Activated CD8-positive, alpha-beta memory T cell treated with anti-CD3 and anti-CD28 coated beads, Interleukin-2, amount 50 U/mL, for 24 hours (primary cell): ENCODE data around the gene STH.

Source experiments
- DNase-seq: peaks from one replicate; pipeline ENCODE4 v3.0.0-alpha.2; 2020; ENCODE audit errors: extremely low read depth

STH gene

GRCh38 chr17:46026166-46027047 lies 27.4 kb downstream of the STH start:
- no peak for DNase-seq

- DNase-seq: no peak
These were observed 28.3 kb downstream of the STH start for GRCh38 chr17:46027048-46027975.

- no peak for DNase-seq
These were observed 28.9 kb downstream of the STH start for GRCh38 chr17:46027976-46028325.

GRCh38 chr17:46028374-46028773 lies 29.3 kb downstream of the STH start:
- DNase-seq: no peak

- no peak for DNase-seq
These were observed 30.0 kb downstream of the STH start for GRCh38 chr17:46028981-46029565.

GRCh38 chr17:46029627-46030026 lies 30.6 kb downstream of the STH start:
- no peak for DNase-seq

- no peak for DNase-seq
These were observed 31.7 kb downstream of the STH start for GRCh38 chr17:46030752-46031151.

GRCh38 chr17:46031440-46031839 lies 32.4 kb downstream of the STH start:
- DNase-seq: no peak

- DNase-seq: no peak
These were observed 32.9 kb downstream of the STH start for GRCh38 chr17:46031920-46032319.

GRCh38 chr17:46032909-46033308 lies 33.9 kb downstream of the STH start:
- no peak for DNase-seq

GRCh38 chr17:46033392-46033791 lies 34.3 kb downstream of the STH start:
- DNase-seq: no peak

GRCh38 chr17:46035112-46035818 lies 36.2 kb downstream of the STH start:
- DNase-seq: no peak

GRCh38 chr17:46036491-46036890 lies 37.4 kb downstream of the STH start:
- no peak for DNase-seq

- DNase-seq: no peak
These were observed 38.7 kb downstream of the STH start for GRCh38 chr17:46037722-46038255.

GRCh38 chr17:46038414-46038813 lies 39.4 kb downstream of the STH start:
- DNase-seq: no peak

- DNase-seq: no peak
These were observed 39.9 kb downstream of the STH start for GRCh38 chr17:46038937-46039336.

- no peak for DNase-seq
These were observed 40.6 kb downstream of the STH start for GRCh38 chr17:46039592-46040186.

GRCh38 chr17:46042246-46042645 lies 43.2 kb downstream of the STH start:
- DNase-seq: no peak

GRCh38 chr17:46042925-46043324 lies 43.9 kb downstream of the STH start:
- no peak for DNase-seq

GRCh38 chr17:46043606-46044005 lies 44.6 kb downstream of the STH start:
- DNase-seq: no peak

GRCh38 chr17:46044286-46044928 lies 45.4 kb downstream of the STH start:
- DNase-seq: no peak
